IMR-90 (cell line): ENCODE data around the gene NEDD4L. TPM values are rescaled to one million over a fixed set of nuclear protein-coding genes. Genes with fewer than 3 reads are reported as not detected.

Experiments
- ATAC-seq: fragments of 200-7000 bp; cut with Tn5 transposase; 2 replicates; pipeline ENCODE4 v1.9.1; 2020; ENCODE audit warnings: low read depth, mild to moderate bottlenecking, moderate library complexity
- BruUV-seq: library from RNA; stranded (reverse); fragments of 400-500 nt; replicated peaks from 2 replicates; lab custom pipeline; 2021; lab: Mats Ljungman, UMichigan
- CTCF ChIA-PET: fragments of 300-600 bp; formaldehyde crosslinking; extraction: SDS; loops from one replicate; lab custom pipeline; 2021; ENCODE audit warnings: antibody characterized with exemption; lab: Yijun Ruan, JAX
- POLR2A ChIA-PET: fragments of 300-600 bp; sonication (Branson Sonifier 250); formaldehyde crosslinking; loops from one replicate; lab custom pipeline; 2022; ENCODE audit warnings: antibody characterized with exemption; ENCODE audit not compliant: unreplicated experiment; lab: Charles Lee
- DNase-seq: peaks from one replicate; pipeline ENCODE4 v3.0.0; 2013
- H2AFZ ChIP-seq: replicated peaks from 2 replicates; pipeline ENCODE3; 2013; ENCODE audit warnings: low read length, mild to moderate bottlenecking; ENCODE audit not compliant: poor library complexity
- H2AK5ac ChIP-seq: 2 replicates; pipeline ENCODE4 v1.6.1; 2013; ENCODE audit warnings: low read depth, low read length, inconsistent platforms
- H2AK9ac ChIP-seq: replicated peaks from 2 replicates; pipeline ENCODE3; 2013; ENCODE audit warnings: mild to moderate bottlenecking, low read depth, low read length, moderate library complexity; ENCODE audit not compliant: poor library complexity
- H2BK120ac ChIP-seq: 2 replicates; pipeline ENCODE4 v1.6.1; 2013; ENCODE audit warnings: low read depth, low read length, inconsistent platforms
- H2BK15ac ChIP-seq: 3 replicates; pipeline ENCODE4 v1.6.1; 2013; ENCODE audit warnings: low read depth, low read length, inconsistent platforms
- H2BK20ac ChIP-seq: 2 replicates; pipeline ENCODE4 v1.6.1; 2013; ENCODE audit warnings: low read depth, mild to moderate bottlenecking, inconsistent platforms, low read length, moderate library complexity
- H2BK5ac ChIP-seq: 2 replicates; pipeline ENCODE4 v1.6.1; 2013; ENCODE audit warnings: mild to moderate bottlenecking, low read depth, low read length, inconsistent platforms; ENCODE audit not compliant: poor library complexity, severe bottlenecking
- H3K14ac ChIP-seq: replicated peaks from 2 replicates; pipeline ENCODE4 v1.6.1; 2013; ENCODE audit warnings: low read depth, low read length, inconsistent platforms
- H3K18ac ChIP-seq: 2 replicates; pipeline ENCODE4 v1.6.1; 2013; ENCODE audit warnings: low read depth, low read length, control low read depth
- H3K23ac ChIP-seq: 2 replicates; pipeline ENCODE4 v1.6.1; 2013; ENCODE audit warnings: low read depth, low read length, inconsistent platforms
- H3K27ac ChIP-seq: 2 replicates; pipeline ENCODE4 v1.5.1; 2013; ENCODE audit warnings: mild to moderate bottlenecking, control low read depth, low read length; ENCODE audit not compliant: insufficient read depth
- H3K27me3 ChIP-seq: 2 replicates; pipeline ENCODE4 v1.6.1; 2013; ENCODE audit warnings: low read length; ENCODE audit not compliant: control insufficient read depth, insufficient read depth
- H3K36me3 ChIP-seq: 2 replicates; pipeline ENCODE4 v1.6.1; 2013; ENCODE audit warnings: low read length, mixed read lengths; ENCODE audit not compliant: control insufficient read depth, insufficient read depth
- H3K4ac ChIP-seq: 2 replicates; pipeline ENCODE4 v1.6.1; 2013; ENCODE audit warnings: low read depth, low read length, inconsistent platforms
- H3K4me1 ChIP-seq: 2 replicates; pipeline ENCODE4 v1.6.1; 2013; ENCODE audit warnings: low read length, mixed read lengths; ENCODE audit not compliant: control insufficient read depth, insufficient read depth
- H3K4me2 ChIP-seq: 2 replicates; pipeline ENCODE4 v1.6.1; 2013; ENCODE audit warnings: low read depth, mild to moderate bottlenecking, control low read depth, low read length, moderate library complexity
- H3K4me3 ChIP-seq: 2 replicates; pipeline ENCODE4 v1.5.1; 2013; ENCODE audit warnings: low read depth, mild to moderate bottlenecking, control low read depth, low read length, moderate library complexity; ENCODE audit not compliant: insufficient read depth
- H3K56ac ChIP-seq: 2 replicates; pipeline ENCODE4 v1.6.1; 2013; ENCODE audit warnings: low read length, inconsistent platforms; ENCODE audit not compliant: insufficient read depth; ENCODE audit errors: extremely low read depth
- H3K79me1 ChIP-seq, 2 experiments: 2 replicates each; pipeline ENCODE4 v1.6.1; 2013; ENCODE audit warnings: low read length in 2 of 2, inconsistent platforms in 1 of 2, low read depth in 1 of 2
- H3K9ac ChIP-seq: 2 replicates; pipeline ENCODE4 v1.6.1; 2013; ENCODE audit warnings: low read depth, low read length, control low read depth
- H3K9me1 ChIP-seq: 2 replicates; pipeline ENCODE4 v1.6.1; 2013; ENCODE audit warnings: low read length, inconsistent platforms; ENCODE audit not compliant: insufficient read depth
- H3K9me3 ChIP-seq: 2 replicates; pipeline ENCODE4 v1.6.1; 2013; ENCODE audit warnings: low read length; ENCODE audit not compliant: control insufficient read depth, insufficient read depth
- H4K20me1 ChIP-seq: 2 replicates; pipeline ENCODE4 v1.6.1; 2013; ENCODE audit warnings: low read length, inconsistent platforms; ENCODE audit not compliant: insufficient read depth
- H4K5ac ChIP-seq: 2 replicates; pipeline ENCODE4 v1.6.1; 2013; ENCODE audit warnings: mild to moderate bottlenecking, low read depth, low read length, control low read depth
- H4K8ac ChIP-seq, 2 experiments: 2 replicates each; pipeline ENCODE4 v1.6.1; 2013; ENCODE audit warnings: low read depth in 2 of 2, low read length in 2 of 2, control low read depth in 1 of 2, inconsistent platforms in 1 of 2
- H4K91ac ChIP-seq: 2 replicates; pipeline ENCODE4 v1.6.1; 2013; ENCODE audit warnings: low read depth, low read length, inconsistent platforms; ENCODE audit not compliant: insufficient read depth
- BHLHE40 ChIP-seq: fragments of 150-350 bp; IDR thresholded peaks from 2 replicates; pipeline ENCODE4 v1.6.1; 2016; ENCODE audit warnings: mild to moderate bottlenecking, low read depth, low read length
- CEBPB ChIP-seq: IDR thresholded peaks from 2 replicates; pipeline ENCODE4 v1.6.1; 2012; ENCODE audit warnings: low read depth, low read length, improper control_type of control experiment
- CHD1 ChIP-seq: IDR thresholded peaks from 2 replicates; pipeline ENCODE4 v1.6.1; 2012; ENCODE audit warnings: low read depth, low read length, improper control_type of control experiment
- FOS ChIP-seq: fragments of 150-350 bp; IDR thresholded peaks from 2 replicates; pipeline ENCODE4 v1.6.1; 2016; ENCODE audit warnings: low read depth, low read length
- MAFK ChIP-seq: IDR thresholded peaks from 2 replicates; pipeline ENCODE4 v1.6.1; 2012; ENCODE audit warnings: low read depth, low read length, improper control_type of control experiment
- MAZ ChIP-seq: IDR thresholded peaks from 2 replicates; pipeline ENCODE4 v1.6.1; 2012; ENCODE audit warnings: low read depth, mild to moderate bottlenecking, low read length, improper control_type of control experiment, moderate library complexity, borderline replicate concordance
- MXI1 ChIP-seq: IDR thresholded peaks from 2 replicates; pipeline ENCODE4 v1.6.1; 2012; ENCODE audit warnings: low read depth, mild to moderate bottlenecking, low read length, moderate library complexity, borderline replicate concordance
- NFE2L2 ChIP-seq: fragments of 150-350 bp; IDR thresholded peaks from 2 replicates; pipeline ENCODE4 v1.6.1; 2016; ENCODE audit warnings: low read depth, mild to moderate bottlenecking, low read length
- POLR2A ChIP-seq: IDR thresholded peaks from 2 replicates; pipeline ENCODE4 v1.6.1; 2012; ENCODE audit warnings: mild to moderate bottlenecking, low read depth, low read length
- RAD21 ChIP-seq: IDR thresholded peaks from 2 replicates; pipeline ENCODE4 v1.6.1; 2012; ENCODE audit warnings: low read length, improper control_type of control experiment
- RCOR1 ChIP-seq: IDR thresholded peaks from 2 replicates; pipeline ENCODE4 v1.6.1; 2012; ENCODE audit warnings: mild to moderate bottlenecking, low read length, improper control_type of control experiment; ENCODE audit not compliant: insufficient replicate concordance
- RFX5 ChIP-seq: IDR thresholded peaks from 2 replicates; pipeline ENCODE4 v1.8.0; 2012; ENCODE audit warnings: low read depth, mild to moderate bottlenecking, low read length, moderate library complexity
- SMC3 ChIP-seq: fragments of 150-350 bp; IDR thresholded peaks from 2 replicates; pipeline ENCODE4 v1.6.1; 2016; ENCODE audit warnings: low read depth, mild to moderate bottlenecking, antibody characterized with exemption, low read length, moderate library complexity
- WGBS, 2 experiments: methylation state at CpG; one replicate each; pipeline versions ENCODE4 v1.1.5 to v1.1.7; 2013; ENCODE audit warnings: missing lambda C conversion rate in 2 of 2; ENCODE audit not compliant: insufficient read length in 1 of 2; ENCODE audit errors: extremely low coverage in 2 of 2; 5-methylcytosine and 5-hydroxymethylcytosine counted together
- dilution Hi-C: fragments of 300-500 bp; cut with HindIII; formaldehyde crosslinking; loops from one replicate; pipeline ENCODE4 v1.14.3; 2018; ENCODE audit warnings: low sequenced_read_pairs; ENCODE audit not compliant: unreplicated experiment
- in situ Hi-C: fragments of 300-500 bp; cut with MboI; formaldehyde crosslinking; loops from 3 replicates; pipeline ENCODE4 v1.14.3; 2019; ENCODE audit warnings: low sequenced_read_pairs, inconsistent platforms, mixed read lengths
- intact Hi-C: fragments of 100-400 bp; cut with micrococcal nuclease; formaldehyde crosslinking; loops from 2 replicates; pipeline ENCODE4 v1.10.0; 2022
- polyA plus RNA-seq, 3 experiments: library from polyadenylated mRNA; depleted of rRNA; stranded (reverse); fragments of >200 nt; gene quantifications; 2 replicates each; pipeline ENCODE4 v1.2.3, GENCODE V29; 2012; ENCODE audit warnings: low replicate concordance in 1 of 3
- total RNA-seq: library from RNA; depleted of rRNA; stranded (reverse); fragments of >200 nt; gene quantifications from 2 replicates; pipeline ENCODE4 v1.2.3, GENCODE V29; 2012
- TF ChIP-seq, protein P1 (sequence below): fragments of 150-350 bp; IDR thresholded peaks from 2 replicates; pipeline ENCODE4 v1.6.1; 2017; ENCODE audit warnings: mild to moderate bottlenecking, antibody characterized with exemption, low read length, low read depth
- TF ChIP-seq, protein P2 (sequence below): conservative IDR thresholded peaks from 2 replicates; pipeline ENCODE4 v1.5.1; 2012; ENCODE audit warnings: mild to moderate bottlenecking, low read depth, low read length, improper control_type of control experiment
- TF ChIP-seq, protein P3 (sequence below): fragments of 150-350 bp; IDR thresholded peaks from 2 replicates; pipeline ENCODE4 v1.6.1; 2016; ENCODE audit warnings: low read depth, mild to moderate bottlenecking, low read length, moderate library complexity, borderline replicate concordance

Gene NEDD4L
- total and polyA plus RNA-seq, 2 of the 4 experiments (the other 2 are of a cell fraction), result 10.0 to 10.9 TPM

DNA sequence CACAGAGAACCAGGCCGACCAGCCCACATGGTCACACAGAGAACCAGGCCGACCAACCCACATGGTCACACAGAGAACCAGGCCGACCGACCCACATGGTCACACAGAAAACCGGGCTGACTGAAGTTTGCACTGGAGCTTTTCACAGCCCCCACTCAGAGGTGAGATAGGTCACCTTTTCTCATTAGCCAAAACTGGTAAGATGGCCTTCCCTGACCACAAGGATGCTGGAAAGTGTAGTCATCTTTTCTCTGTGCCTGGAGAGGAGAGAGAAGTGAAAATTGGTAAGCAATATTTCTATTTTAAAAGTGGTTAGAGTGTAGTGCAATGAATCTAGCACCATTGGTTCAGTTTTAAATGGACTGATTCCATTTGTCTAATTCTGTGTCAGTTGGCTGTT lies 247.1 kb downstream of the NEDD4L start:
- ATAC-seq (no peak), DNase-seq (no peak)
- H2BK5ac ChIP-seq, result peak overlapping the region; percentile 61
- H4K91ac ChIP-seq, result 0 out of 2 replicates have a peak overlapping the region, but pooled peaks have one; percentile 18
- H2BK20ac ChIP-seq, result peak overlapping the region; percentile 92; the same call in 1 of the 2 replicates
- H2AK5ac ChIP-seq, result peak overlapping the region; percentile 92
- in situ Hi-C loops (no loop called here), dilution Hi-C loops (no loop called here), intact Hi-C loops (no loop called here)
- H2AK9ac ChIP-seq, result no peak overlapping the region
- H3K4me1 ChIP-seq, result peaks cover 11% of the 10 kb centered on the region
- 0 out of 2 replicates have a peak overlapping the region, but pooled peaks have one; percentile 37 for H3K23ac ChIP-seq
- peak overlapping the region; percentile 20; the same call in 1 of the 2 replicates for H4K5ac ChIP-seq
- H4K8ac ChIP-seq, result peak overlapping the region in 1 of 2 experiments; percentile 82; a peak in 1 of 4 replicates
- no peak overlapping the region for H3K56ac ChIP-seq
- H3K4me2 ChIP-seq, result no peak overlapping the region
- H3K4ac ChIP-seq, result peak overlapping the region; percentile 82
- H3K14ac ChIP-seq, result peak overlapping the region; percentile 83
- H3K4me3 ChIP-seq, result no peak overlapping the region
- H2AFZ ChIP-seq, result no peak overlapping the region
- no peaks in the 10 kb centered on the region for H4K20me1 ChIP-seq
- H2BK120ac ChIP-seq, result peak overlapping the region; percentile 86; the same call in 1 of the 2 replicates
- H3K27ac ChIP-seq, result no peak overlapping the region
- H2BK15ac ChIP-seq, result peak overlapping the region; percentile 84; the same call in 2 of the 3 replicates
- peaks cover 2% of the 10 kb centered on the region; the same call in 1 of the 2 replicates for H3K27me3 ChIP-seq
- peaks cover 10% of the 10 kb centered on the region; the same call in 1 of the 2 replicates for H3K9me1 ChIP-seq
- H3K18ac ChIP-seq, result peak overlapping the region; percentile 43; the same call in 1 of the 2 replicates
- no peaks in the 10 kb centered on the region for H3K9me3 ChIP-seq
- H3K79me1 ChIP-seq, result peaks cover 0 to 6% of the 10 kb centered on the region in 2 experiments; a peak in 2 of 4 replicates
- BruUV-seq, result no TSS peak
- CTCF ChIA-PET, result no interaction called here
- no peak for TF ChIP-seq MAZ
- no peak for TF ChIP-seq RAD21
- TF ChIP-seq, protein P1, sequence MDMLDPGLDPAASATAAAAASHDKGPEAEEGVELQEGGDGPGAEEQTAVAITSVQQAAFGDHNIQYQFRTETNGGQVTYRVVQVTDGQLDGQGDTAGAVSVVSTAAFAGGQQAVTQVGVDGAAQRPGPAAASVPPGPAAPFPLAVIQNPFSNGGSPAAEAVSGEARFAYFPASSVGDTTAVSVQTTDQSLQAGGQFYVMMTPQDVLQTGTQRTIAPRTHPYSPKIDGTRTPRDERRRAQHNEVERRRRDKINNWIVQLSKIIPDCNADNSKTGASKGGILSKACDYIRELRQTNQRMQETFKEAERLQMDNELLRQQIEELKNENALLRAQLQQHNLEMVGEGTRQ, result no peak
- no peak for TF ChIP-seq POLR2A
- no peak for TF ChIP-seq CEBPB
- TF ChIP-seq MAFK, result no peak
- no peak for TF ChIP-seq FOS
- TF ChIP-seq RFX5, result no peak
- no peak for TF ChIP-seq MXI1
- TF ChIP-seq NFE2L2, result no peak
- TF ChIP-seq BHLHE40, result no peak
- TF ChIP-seq, protein P2, sequence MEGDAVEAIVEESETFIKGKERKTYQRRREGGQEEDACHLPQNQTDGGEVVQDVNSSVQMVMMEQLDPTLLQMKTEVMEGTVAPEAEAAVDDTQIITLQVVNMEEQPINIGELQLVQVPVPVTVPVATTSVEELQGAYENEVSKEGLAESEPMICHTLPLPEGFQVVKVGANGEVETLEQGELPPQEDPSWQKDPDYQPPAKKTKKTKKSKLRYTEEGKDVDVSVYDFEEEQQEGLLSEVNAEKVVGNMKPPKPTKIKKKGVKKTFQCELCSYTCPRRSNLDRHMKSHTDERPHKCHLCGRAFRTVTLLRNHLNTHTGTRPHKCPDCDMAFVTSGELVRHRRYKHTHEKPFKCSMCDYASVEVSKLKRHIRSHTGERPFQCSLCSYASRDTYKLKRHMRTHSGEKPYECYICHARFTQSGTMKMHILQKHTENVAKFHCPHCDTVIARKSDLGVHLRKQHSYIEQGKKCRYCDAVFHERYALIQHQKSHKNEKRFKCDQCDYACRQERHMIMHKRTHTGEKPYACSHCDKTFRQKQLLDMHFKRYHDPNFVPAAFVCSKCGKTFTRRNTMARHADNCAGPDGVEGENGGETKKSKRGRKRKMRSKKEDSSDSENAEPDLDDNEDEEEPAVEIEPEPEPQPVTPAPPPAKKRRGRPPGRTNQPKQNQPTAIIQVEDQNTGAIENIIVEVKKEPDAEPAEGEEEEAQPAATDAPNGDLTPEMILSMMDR, result no peak
- no peak for TF ChIP-seq CHD1
- TF ChIP-seq, protein P3, sequence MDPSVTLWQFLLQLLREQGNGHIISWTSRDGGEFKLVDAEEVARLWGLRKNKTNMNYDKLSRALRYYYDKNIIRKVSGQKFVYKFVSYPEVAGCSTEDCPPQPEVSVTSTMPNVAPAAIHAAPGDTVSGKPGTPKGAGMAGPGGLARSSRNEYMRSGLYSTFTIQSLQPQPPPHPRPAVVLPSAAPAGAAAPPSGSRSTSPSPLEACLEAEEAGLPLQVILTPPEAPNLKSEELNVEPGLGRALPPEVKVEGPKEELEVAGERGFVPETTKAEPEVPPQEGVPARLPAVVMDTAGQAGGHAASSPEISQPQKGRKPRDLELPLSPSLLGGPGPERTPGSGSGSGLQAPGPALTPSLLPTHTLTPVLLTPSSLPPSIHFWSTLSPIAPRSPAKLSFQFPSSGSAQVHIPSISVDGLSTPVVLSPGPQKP, result no peak
- TF ChIP-seq SMC3, result no peak
- TF ChIP-seq RCOR1, result no peak
- no peaks in the 10 kb centered on the region for H3K36me3 ChIP-seq
- POLR2A ChIA-PET, result no interaction called here
- WGBS, 2 experiments, result no CpG with 5 or more reads among the region's 5 CpGs
- no peak overlapping the region for H3K9ac ChIP-seq
